ENCODE measurements around the gene ANP32B. TPM values are rescaled to one million over a fixed set of nuclear protein-coding genes. Genes with fewer than 3 reads are reported as not detected.
A peak's percentile ranks its signal among the peaks of the same experiment; 100 is the strongest.

The ANP32B gene
- total and polyA plus RNA-seq, 2 donors from 2014 or later: 101 TPM

GRCh38 chr9:98034593-98035546, 51.7 kb downstream of the ANP32B start:
- intact Hi-C loops (cut with DNase I): loop anchor here (10.0 kb wide), 1 partner anchor 110 kb away; the partner anchor contains the start of gene TRMO

DNA sequence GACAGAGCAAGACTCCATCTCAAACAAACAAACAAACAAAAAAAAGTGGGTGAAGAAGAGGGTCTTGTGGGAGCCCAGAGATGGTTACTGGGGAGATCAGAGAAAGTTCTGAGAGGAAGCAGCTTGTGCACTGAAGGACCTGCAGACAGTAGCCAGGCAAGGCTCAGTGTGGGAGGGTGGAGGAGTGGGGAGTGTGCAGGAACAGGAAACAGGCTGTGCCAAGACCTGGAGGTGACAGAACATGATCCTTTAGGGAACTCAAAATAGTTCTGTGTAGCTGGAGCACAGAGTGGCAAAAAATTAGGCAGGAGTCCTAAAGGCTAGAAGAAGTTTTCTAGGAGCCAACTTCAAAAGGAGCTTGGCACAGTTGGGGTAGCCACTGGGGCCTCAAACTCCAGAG, 54.2 kb downstream of the ANP32B start:
- intact Hi-C loops (cut with DNase I): loop anchor here (10.0 kb wide), 1 partner anchor 113 kb away; the partner anchor contains the start of gene TRMO
- Histone ChIP-seq H3K27ac (ENCODE audit: low read depth in 2 of 2, low read length in 2 of 2) (no peak overlapping the region), H3K4me1 (ENCODE audit: control insufficient read depth in 2 of 3, insufficient read depth in 2 of 3, low read depth in 1 of 3, low read length in 3 of 3) (peaks cover 0 to 3% (median 0%) of the 10 kb centered on the region in 3 donors), H3K9ac (ENCODE audit: low read length in 3 of 3) (no peak overlapping the region), H3K36me3 (ENCODE audit: control insufficient read depth in 2 of 3, insufficient read depth in 3 of 3, low read length in 3 of 3) (no peaks in the 10 kb centered on the region), H3K9me3 (ENCODE audit: control insufficient read depth in 2 of 3, insufficient read depth in 1 of 3, low read length in 3 of 3) (no peaks in the 10 kb centered on the region), H3K4me3 (ENCODE audit: low read length in 3 of 3) (no peak overlapping the region), H3K27me3 (ENCODE audit: control insufficient read depth, insufficient read depth, low read length) (no peaks in the 10 kb centered on the region)
- no peak for DNase-seq
- FAIRE-seq: no peak
- TF ChIP-seq, protein P1, sequence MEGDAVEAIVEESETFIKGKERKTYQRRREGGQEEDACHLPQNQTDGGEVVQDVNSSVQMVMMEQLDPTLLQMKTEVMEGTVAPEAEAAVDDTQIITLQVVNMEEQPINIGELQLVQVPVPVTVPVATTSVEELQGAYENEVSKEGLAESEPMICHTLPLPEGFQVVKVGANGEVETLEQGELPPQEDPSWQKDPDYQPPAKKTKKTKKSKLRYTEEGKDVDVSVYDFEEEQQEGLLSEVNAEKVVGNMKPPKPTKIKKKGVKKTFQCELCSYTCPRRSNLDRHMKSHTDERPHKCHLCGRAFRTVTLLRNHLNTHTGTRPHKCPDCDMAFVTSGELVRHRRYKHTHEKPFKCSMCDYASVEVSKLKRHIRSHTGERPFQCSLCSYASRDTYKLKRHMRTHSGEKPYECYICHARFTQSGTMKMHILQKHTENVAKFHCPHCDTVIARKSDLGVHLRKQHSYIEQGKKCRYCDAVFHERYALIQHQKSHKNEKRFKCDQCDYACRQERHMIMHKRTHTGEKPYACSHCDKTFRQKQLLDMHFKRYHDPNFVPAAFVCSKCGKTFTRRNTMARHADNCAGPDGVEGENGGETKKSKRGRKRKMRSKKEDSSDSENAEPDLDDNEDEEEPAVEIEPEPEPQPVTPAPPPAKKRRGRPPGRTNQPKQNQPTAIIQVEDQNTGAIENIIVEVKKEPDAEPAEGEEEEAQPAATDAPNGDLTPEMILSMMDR (IDR thresholded peaks at IDR 0.05; ENCODE audit: borderline replicate concordance, extremely low read depth, insufficient read depth): no peak

More at GRCh38 chr9:98034593-98035546, 51.7 kb downstream of the ANP32B start:
- peaks cover 0 to 3% (median 0%) of the 10 kb centered on the region in 3 donors for H3K4me1 ChIP-seq (ENCODE audit: control insufficient read depth in 2 of 3, insufficient read depth in 2 of 3, low read depth in 1 of 3, low read length in 3 of 3)
- no peaks in the 10 kb centered on the region for H3K36me3 ChIP-seq (ENCODE audit: control insufficient read depth in 2 of 3, insufficient read depth in 3 of 3, low read length in 3 of 3)
- H3K9me3 ChIP-seq (ENCODE audit: control insufficient read depth in 2 of 3, insufficient read depth in 1 of 3, low read length in 3 of 3): no peaks in the 10 kb centered on the region
- TF ChIP-seq, protein P1 (IDR thresholded peaks at IDR 0.05; ENCODE audit: borderline replicate concordance, extremely low read depth, insufficient read depth): peak; percentile 82
- H3K9ac ChIP-seq (ENCODE audit: low read length in 3 of 3): no peak overlapping the region
- H3K27ac ChIP-seq (ENCODE audit: low read depth in 2 of 2, low read length in 2 of 2): no peak overlapping the region
- peak; percentile 74 to 89 (median 76) for DNase-seq
- no peak overlapping the region for H3K4me3 ChIP-seq (ENCODE audit: low read length in 3 of 3)
- H3K27me3 ChIP-seq (ENCODE audit: control insufficient read depth, insufficient read depth, low read length): no peaks in the 10 kb centered on the region
- FAIRE-seq: no peak

DNA sequence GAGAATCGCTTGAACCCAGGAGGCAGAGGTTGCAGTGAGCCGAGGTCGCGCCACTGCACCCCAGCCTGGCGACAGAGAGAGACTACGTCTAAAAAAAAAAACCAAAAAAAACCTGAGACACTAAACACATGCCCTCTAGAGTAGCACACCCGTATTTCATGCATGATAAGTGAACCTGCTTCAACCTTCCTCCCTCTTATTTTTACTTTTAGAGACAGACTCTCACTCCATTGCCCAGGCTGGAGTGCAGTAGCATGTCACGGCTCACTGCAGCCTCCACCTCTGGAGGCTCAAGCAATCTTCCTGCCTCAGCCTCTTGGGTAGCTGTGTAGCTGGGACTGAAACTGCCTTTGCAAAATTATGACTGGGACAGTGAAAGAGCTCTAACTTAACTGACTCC, 55.8 kb downstream of the ANP32B start:
- DNase-seq (peak in 1 of 5 donors; percentile 26), FAIRE-seq (no peak)
- Histone ChIP-seq H3K27me3 (ENCODE audit: control insufficient read depth, insufficient read depth, low read length) (no peaks in the 10 kb centered on the region), H3K9me3 (ENCODE audit: control insufficient read depth in 2 of 3, insufficient read depth in 1 of 3, low read length in 3 of 3) (no peaks in the 10 kb centered on the region), H3K36me3 (ENCODE audit: control insufficient read depth in 2 of 3, insufficient read depth in 3 of 3, low read length in 3 of 3) (no peaks in the 10 kb centered on the region), H3K4me1 (ENCODE audit: control insufficient read depth in 2 of 3, insufficient read depth in 2 of 3, low read depth in 1 of 3, low read length in 3 of 3) (peaks cover 0 to 3% (median 0%) of the 10 kb centered on the region in 3 donors), H3K9ac (ENCODE audit: low read length in 3 of 3) (no peak overlapping the region), H3K4me3 (ENCODE audit: low read length in 3 of 3) (no peak overlapping the region), H3K27ac (ENCODE audit: low read depth in 2 of 2, low read length in 2 of 2) (no peak overlapping the region)
- intact Hi-C loops (cut with DNase I): loop anchor here (10.0 kb wide), 1 partner anchor 114 kb away; the partner anchor contains the start of gene TRMO
- TF ChIP-seq, protein P1 (IDR thresholded peaks at IDR 0.05; ENCODE audit: borderline replicate concordance, extremely low read depth, insufficient read depth): no peak
